GM18499 (cell line): ENCODE measurements around the gene AGBL1.

Experiments used
- ATAC-seq: cut with Tn5 transposase; IDR thresholded peaks from one replicate; pipeline ENCODE4 v1.9.1; 2021; ENCODE audit warnings: moderate number of reproducible peaks; ENCODE audit not compliant: insufficient read depth, unreplicated experiment

Gene AGBL1

GRCh38 chr15:86759800-86760523, 680.3 kb downstream of the AGBL1 start:
- no peak for ATAC-seq

GRCh38 chr15:86762874-86763273, 683.2 kb downstream of the AGBL1 start:
- no peak for ATAC-seq

GRCh38 chr15:86764021-86764420, 684.4 kb downstream of the AGBL1 start:
- ATAC-seq, result no peak

GRCh38 chr15:86765281-86765680, 685.6 kb downstream of the AGBL1 start:
- ATAC-seq, result no peak

GRCh38 chr15:86772369-86773059, 692.8 kb downstream of the AGBL1 start:
- no peak for ATAC-seq

- no peak for ATAC-seq
These were observed 694.1 kb downstream of the AGBL1 start for GRCh38 chr15:86773736-86774135.

GRCh38 chr15:86776145-86776544, 696.5 kb downstream of the AGBL1 start:
- ATAC-seq, result no peak

- no peak for ATAC-seq
These were observed 716.9 kb downstream of the AGBL1 start for GRCh38 chr15:86796521-86796920.

- ATAC-seq, result no peak
These were observed 717.5 kb downstream of the AGBL1 start for GRCh38 chr15:86797135-86797534.

- ATAC-seq, result no peak
These were observed 719.6 kb downstream of the AGBL1 start for GRCh38 chr15:86799226-86799625.

- ATAC-seq, result no peak
These were observed 722.6 kb downstream of the AGBL1 start for GRCh38 chr15:86802244-86802643.

- no peak for ATAC-seq
These were observed 724.7 kb downstream of the AGBL1 start for GRCh38 chr15:86804406-86804805.

GRCh38 chr15:86810329-86810728, 730.7 kb downstream of the AGBL1 start:
- no peak for ATAC-seq

- ATAC-seq, result no peak
These were observed 734.2 kb downstream of the AGBL1 start for GRCh38 chr15:86813892-86814291.

- ATAC-seq, result no peak
These were observed 749.6 kb downstream of the AGBL1 start for GRCh38 chr15:86829245-86829644.

- ATAC-seq, result no peak
These were observed 750.6 kb downstream of the AGBL1 start for GRCh38 chr15:86830304-86830703.

GRCh38 chr15:86833595-86833994, 753.9 kb downstream of the AGBL1 start:
- no peak for ATAC-seq

- ATAC-seq, result no peak
These were observed 754.6 kb downstream of the AGBL1 start for GRCh38 chr15:86834115-86834863.

- no peak for ATAC-seq
These were observed 757.8 kb downstream of the AGBL1 start for GRCh38 chr15:86837294-86838061.

GRCh38 chr15:86839502-86839901, 759.8 kb downstream of the AGBL1 start:
- ATAC-seq, result no peak
